AG09319 (cell line): ENCODE data around the gene SEPTIN1.
A peak's percentile ranks its signal among the peaks of the same experiment; 100 is the strongest.

Source experiments
- DNase-seq: peaks from one replicate; pipeline ENCODE4 v3.0.0-alpha.2; 2010; ENCODE audit warnings: low read depth; ENCODE audit errors: extremely low read depth
- CTCF ChIP-seq: IDR thresholded peaks from 2 replicates; pipeline ENCODE4 v1.5.1; 2011; ENCODE audit warnings: low read depth, mild to moderate bottlenecking, inconsistent platforms, low read length, moderate library complexity

The SEPTIN1 gene

DNA sequence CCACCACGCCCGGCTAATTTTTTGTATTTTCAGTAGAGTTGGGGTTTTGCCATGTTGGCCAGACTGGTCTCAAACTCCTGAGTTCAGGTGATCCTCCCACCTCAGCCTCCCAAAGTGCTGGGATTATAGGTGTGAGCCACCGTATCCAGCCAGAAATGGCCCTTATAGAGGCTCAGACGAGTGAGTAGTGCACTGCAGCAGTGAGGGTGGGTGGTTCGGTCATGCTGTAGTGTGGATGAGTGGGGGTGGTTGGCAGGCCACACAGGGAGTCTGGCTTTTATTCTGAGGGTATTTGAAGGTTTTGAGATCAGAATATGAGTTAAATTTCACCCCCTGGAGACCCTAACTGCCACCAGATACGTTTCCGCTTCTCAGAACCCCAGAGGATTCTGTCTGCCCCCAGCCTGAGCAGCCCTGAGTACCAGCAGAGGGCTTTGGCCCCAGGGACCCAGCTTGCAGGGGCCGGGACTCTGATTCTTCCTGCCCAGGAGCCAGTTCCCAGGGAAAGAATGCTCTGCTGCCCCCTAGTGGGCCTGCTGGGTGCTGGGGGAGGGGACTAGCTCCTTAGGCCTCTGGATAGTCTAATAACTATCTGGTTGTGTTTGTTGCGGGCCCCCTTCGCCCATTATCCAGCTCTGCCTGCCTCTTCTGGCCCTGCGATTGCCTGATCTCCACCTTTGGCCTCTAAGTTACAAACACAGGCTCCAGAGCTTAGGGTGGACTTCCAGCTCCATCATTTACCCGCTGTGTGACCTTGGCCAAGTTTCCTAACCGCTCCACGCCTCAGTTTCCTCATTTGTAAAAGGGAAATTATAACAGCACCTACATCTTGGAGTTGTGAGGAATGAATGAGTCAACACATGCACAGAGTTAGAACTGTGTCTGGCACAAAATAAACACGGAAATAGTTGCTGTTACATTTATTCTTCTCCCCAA lies 27.0 kb upstream of the SEPTIN1 start:
- peak; percentile 96 for TF ChIP-seq CTCF
- peak; percentile 61 for DNase-seq

GRCh38 chr16:30407804-30408534 lies 25.6 kb upstream of the SEPTIN1 start:
- TF ChIP-seq CTCF = no peak
- no peak for DNase-seq

- no peak for TF ChIP-seq CTCF
These were observed 24.9 kb upstream of the SEPTIN1 start, which contains the start of gene ZNF771 for GRCh38 chr16:30407102-30407803. Gene ZNF771, plus strand, starts transcription at chr16:30407606. Its CDS starts 448 bp downstream, at chr16:30408054.

DNA sequence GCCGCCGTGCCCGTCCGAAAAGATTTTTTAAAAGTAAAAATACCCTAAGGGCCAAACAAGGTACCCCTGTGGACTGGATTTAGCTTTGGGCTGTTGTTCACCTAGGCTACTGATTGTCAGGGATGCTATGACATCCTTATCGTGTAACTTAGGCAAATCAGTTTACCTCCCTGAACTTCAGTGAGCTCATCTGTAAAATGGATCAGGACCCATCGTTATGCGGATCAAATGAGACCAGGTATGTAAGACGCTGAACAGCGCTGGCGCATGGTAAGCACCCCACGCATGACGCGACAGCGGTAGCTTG lies 24.4 kb upstream of the SEPTIN1 start:
- DNase-seq = no peak
- no peak for TF ChIP-seq CTCF

More at GRCh38 chr16:30407102-30407803, 24.9 kb upstream of the SEPTIN1 start, which contains the start of gene ZNF771:
- peak; percentile 64 for DNase-seq

- DNase-seq = no peak
- no peak for TF ChIP-seq CTCF
These were observed 19.5 kb upstream of the SEPTIN1 start for GRCh38 chr16:30401768-30402425.

GRCh38 chr16:30399435-30400186 lies 17.2 kb upstream of the SEPTIN1 start:
- TF ChIP-seq CTCF = no peak

More at GRCh38 chr16:30399435-30400186, 17.2 kb upstream of the SEPTIN1 start:
- DNase-seq = no peak
